ENCODE measurements around the gene DRICH1.
"Not testable (repeated sequence)": the region's sequence is repeated elsewhere in the genome, so short reads cannot be mapped to it uniquely, and the experiment has no call there.

Gene DRICH1

DNA sequence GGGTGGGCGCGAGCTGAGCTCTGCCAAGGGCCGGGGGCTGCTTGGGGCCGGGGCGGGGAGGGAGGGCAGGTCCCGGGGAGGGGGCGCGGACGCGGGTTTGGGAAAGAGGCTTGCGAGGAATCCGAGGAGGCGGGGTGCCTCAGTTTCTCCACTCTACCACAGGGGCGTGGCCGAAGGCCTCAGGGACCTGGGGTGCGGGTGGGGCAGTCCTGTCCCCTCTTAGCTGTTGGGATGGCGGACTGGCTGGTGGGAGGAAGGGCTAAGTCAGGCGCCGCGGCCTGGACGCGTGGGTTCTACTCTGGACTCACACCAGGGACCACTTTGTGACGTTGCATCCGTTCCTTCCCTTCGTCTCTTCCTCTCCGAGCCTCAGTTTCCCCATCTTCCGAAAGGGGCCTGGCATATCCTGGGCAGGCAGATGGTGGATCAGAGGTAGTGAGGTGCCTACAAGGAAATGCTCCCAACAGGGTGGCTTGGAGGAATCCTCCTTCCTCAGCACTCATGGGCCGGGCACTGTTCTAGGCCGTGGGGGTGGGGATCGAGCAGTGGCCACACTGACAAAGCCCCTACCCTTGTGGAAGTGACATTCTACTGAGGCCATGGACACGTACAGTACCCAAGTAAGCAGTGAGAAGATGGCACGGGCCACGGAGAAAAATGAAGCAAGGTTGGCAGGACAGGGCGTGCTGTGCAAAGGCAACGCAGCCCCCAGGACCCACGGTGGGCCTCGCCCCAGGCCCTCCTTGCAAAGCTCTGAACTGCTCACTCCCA lies 65.2 kb downstream of the DRICH1 start:
- Histone ChIP-seq H3K27me3 (ENCODE audit: control insufficient read depth in 1 of 2, insufficient read depth in 2 of 2, low read length in 2 of 2) (peaks cover 16 to 19% of the 10 kb centered on the region in 2 donors), H3K27ac (ENCODE audit: low read depth, low read length) (no peak overlapping the region), H3K4me1 (ENCODE audit: control insufficient read depth in 1 of 2, insufficient read depth in 2 of 2, low read length in 2 of 2) (peaks cover 0 to 8% of the 10 kb centered on the region in 2 donors), H3K9ac (ENCODE audit: low read depth in 1 of 2, low read length in 2 of 2) (no peak overlapping the region), H3K36me3 (ENCODE audit: control insufficient read depth in 1 of 2, insufficient read depth in 2 of 2, low read length in 2 of 2) (no peaks in the 10 kb centered on the region), H3K4me3 (ENCODE audit: low read depth in 1 of 2, low read length in 2 of 2) (no peak overlapping the region), H3K9me3 (ENCODE audit: control insufficient read depth in 1 of 2, low read length in 2 of 2) (no peaks in the 10 kb centered on the region)

DNA sequence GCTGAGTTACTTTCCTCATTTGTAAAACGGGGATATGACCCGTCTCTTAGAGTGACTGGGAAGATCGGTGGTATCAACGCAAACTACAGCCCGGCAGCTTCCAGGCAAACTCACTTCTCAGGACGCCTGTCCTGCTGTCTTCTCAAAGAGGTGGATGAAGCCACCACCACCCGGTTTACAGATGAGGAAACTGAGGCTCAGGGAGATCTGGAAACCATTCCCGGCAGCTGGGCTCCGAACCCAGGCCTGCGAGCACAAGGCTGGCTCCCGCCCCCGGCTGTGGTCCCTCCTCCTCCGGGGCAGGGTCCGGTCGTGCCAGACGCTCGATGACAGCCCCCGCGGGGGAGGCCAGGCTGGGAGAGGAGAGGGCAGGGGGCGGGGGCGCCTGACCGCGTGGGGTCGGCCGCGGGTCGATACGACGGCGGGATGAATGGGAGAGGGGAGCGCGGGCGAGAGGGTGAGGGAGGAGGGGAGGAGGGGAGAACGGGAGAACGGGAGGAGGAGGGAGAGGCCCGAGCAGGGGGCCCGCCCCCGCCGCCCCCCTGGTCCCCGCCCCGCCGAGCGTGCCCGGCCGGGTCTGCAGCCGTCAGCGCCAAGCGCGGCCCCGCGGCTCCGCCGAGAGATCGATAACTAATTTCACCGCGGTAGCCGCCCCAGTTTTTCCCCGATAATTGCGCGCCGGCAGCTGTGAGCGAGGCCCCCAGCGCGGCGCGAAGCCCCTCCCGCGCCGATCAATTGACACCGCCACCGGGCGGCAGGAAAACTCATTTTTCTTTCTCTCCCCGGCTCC lies 66.0 kb downstream of the DRICH1 start:
- Histone ChIP-seq H3K4me1 (ENCODE audit: control insufficient read depth in 1 of 2, insufficient read depth in 2 of 2, low read length in 2 of 2) (peaks cover 0 to 8% of the 10 kb centered on the region in 2 donors), H3K4me3 (ENCODE audit: low read depth in 1 of 2, low read length in 2 of 2) (peak overlapping the region; percentile 54 to 58), H3K9me3 (ENCODE audit: control insufficient read depth in 1 of 2, low read length in 2 of 2) (no peaks in the 10 kb centered on the region), H3K27ac (ENCODE audit: low read depth, low read length) (no peak overlapping the region), H3K36me3 (ENCODE audit: control insufficient read depth in 1 of 2, insufficient read depth in 2 of 2, low read length in 2 of 2) (no peaks in the 10 kb centered on the region), H3K27me3 (ENCODE audit: control insufficient read depth in 1 of 2, insufficient read depth in 2 of 2, low read length in 2 of 2) (peaks cover 16 to 19% of the 10 kb centered on the region in 2 donors), H3K9ac (ENCODE audit: low read depth in 1 of 2, low read length in 2 of 2) (no peak overlapping the region)

DNA sequence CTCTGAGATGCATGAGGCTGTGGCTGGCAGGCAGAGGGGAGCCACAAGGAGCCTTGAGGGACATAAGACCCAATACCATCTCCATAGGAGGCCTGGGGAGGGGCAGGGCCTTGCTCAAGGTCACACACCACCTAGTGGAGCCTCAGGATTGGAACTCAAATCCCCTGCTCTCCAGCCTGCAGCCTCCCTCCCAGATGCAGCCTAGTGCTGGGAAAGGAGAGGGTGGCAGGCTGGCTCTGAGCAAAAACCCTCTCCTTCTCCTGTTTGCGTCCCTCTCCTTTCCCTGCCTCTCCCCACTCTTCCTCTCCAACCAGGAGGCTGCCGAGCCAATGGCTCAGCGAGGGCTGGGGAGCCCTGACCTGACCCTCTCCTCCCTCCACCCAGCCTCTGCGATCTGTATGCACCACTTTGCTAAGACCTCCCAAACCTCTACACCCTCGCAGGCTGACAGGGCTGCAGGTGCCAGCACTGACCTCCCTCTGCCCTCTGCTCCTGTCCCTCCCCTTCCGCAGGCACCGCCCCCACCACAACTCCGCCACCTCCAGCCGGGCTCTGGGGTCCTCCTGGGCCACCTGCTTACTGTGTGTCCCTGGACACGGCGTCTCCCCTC lies 66.7 kb downstream of the DRICH1 start:
- Histone ChIP-seq H3K4me1 (ENCODE audit: control insufficient read depth in 1 of 2, insufficient read depth in 2 of 2, low read length in 2 of 2) (peaks cover 0 to 8% of the 10 kb centered on the region in 2 donors), H3K36me3 (ENCODE audit: control insufficient read depth in 1 of 2, insufficient read depth in 2 of 2, low read length in 2 of 2) (no peaks in the 10 kb centered on the region), H3K9me3 (ENCODE audit: control insufficient read depth in 1 of 2, low read length in 2 of 2) (no peaks in the 10 kb centered on the region), H3K27me3 (ENCODE audit: control insufficient read depth in 1 of 2, insufficient read depth in 2 of 2, low read length in 2 of 2) (peaks cover 16 to 19% of the 10 kb centered on the region in 2 donors), H3K9ac (ENCODE audit: low read depth in 1 of 2, low read length in 2 of 2) (no peak overlapping the region), H3K27ac (ENCODE audit: low read depth, low read length) (no peak overlapping the region), H3K4me3 (ENCODE audit: low read depth in 1 of 2, low read length in 2 of 2) (peak overlapping the region; percentile 54 to 58)

DNA sequence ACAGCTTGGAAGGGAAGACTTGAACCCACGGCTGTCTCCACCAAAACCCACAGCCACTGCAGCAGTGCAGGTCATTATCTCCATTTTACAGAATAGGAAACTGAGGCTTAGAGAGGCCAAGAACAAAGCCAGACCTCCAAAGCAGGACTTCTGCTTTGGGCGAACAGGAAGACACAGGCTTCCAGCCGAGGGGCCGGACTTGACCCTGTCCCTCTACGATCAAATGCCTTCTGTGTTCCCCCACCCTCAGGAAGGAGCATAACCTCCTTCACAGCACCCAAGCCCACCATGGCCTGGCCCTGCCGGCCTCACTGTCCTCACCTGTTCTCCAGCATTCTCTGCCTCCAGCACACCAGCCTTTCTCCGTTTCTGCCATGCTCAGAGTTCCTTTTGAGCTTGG lies 67.8 kb downstream of the DRICH1 start:
- H3K4me1 ChIP-seq (ENCODE audit: control insufficient read depth in 1 of 2, insufficient read depth in 2 of 2, low read length in 2 of 2), result peaks cover 0 to 8% of the 10 kb centered on the region in 2 donors
- H3K36me3 ChIP-seq (ENCODE audit: control insufficient read depth in 1 of 2, insufficient read depth in 2 of 2, low read length in 2 of 2), result no peaks in the 10 kb centered on the region
- H3K9me3 ChIP-seq (ENCODE audit: control insufficient read depth in 1 of 2, low read length in 2 of 2), result no peaks in the 10 kb centered on the region
- H3K4me3 ChIP-seq (ENCODE audit: low read depth in 1 of 2, low read length in 2 of 2), result no peak overlapping the region
- no peak overlapping the region for H3K27ac ChIP-seq (ENCODE audit: low read depth, low read length)
- H3K27me3 ChIP-seq (ENCODE audit: control insufficient read depth in 1 of 2, insufficient read depth in 2 of 2, low read length in 2 of 2), result peaks cover 16 to 19% of the 10 kb centered on the region in 2 donors
- H3K9ac ChIP-seq (ENCODE audit: low read depth in 1 of 2, low read length in 2 of 2), result no peak overlapping the region

DNA sequence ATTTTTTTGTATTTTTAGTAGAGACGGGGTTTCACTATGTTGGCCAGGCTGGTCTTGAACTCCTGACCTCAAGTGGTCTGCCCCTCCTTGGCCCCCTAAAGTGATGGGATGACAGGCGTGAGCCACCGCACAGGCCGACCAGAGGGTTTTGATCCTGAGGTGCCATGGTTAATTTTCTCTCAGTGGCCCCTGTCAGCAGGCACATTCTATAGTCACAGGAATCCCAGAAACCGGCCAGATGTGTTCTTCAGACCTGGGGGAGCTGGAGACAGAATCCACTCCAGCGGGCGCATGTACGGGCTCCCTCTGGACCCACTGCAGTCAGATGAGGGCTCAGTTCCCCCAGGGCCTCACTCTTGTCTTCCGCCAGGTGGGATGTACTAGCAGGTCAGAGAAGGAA lies 69.0 kb downstream of the DRICH1 start:
- Histone ChIP-seq H3K9me3 (ENCODE audit: control insufficient read depth in 1 of 2, low read length in 2 of 2) (no peaks in the 10 kb centered on the region), H3K27me3 (ENCODE audit: control insufficient read depth in 1 of 2, insufficient read depth in 2 of 2, low read length in 2 of 2) (peaks cover 16 to 19% of the 10 kb centered on the region in 2 donors), H3K4me3 (ENCODE audit: low read depth in 1 of 2, low read length in 2 of 2) (no peak overlapping the region), H3K36me3 (ENCODE audit: control insufficient read depth in 1 of 2, insufficient read depth in 2 of 2, low read length in 2 of 2) (no peaks in the 10 kb centered on the region), H3K9ac (ENCODE audit: low read depth in 1 of 2, low read length in 2 of 2) (no peak overlapping the region), H3K4me1 (ENCODE audit: control insufficient read depth in 1 of 2, insufficient read depth in 2 of 2, low read length in 2 of 2) (peaks cover 0 to 8% of the 10 kb centered on the region in 2 donors), H3K27ac (ENCODE audit: low read depth, low read length) (no peak overlapping the region)

DNA sequence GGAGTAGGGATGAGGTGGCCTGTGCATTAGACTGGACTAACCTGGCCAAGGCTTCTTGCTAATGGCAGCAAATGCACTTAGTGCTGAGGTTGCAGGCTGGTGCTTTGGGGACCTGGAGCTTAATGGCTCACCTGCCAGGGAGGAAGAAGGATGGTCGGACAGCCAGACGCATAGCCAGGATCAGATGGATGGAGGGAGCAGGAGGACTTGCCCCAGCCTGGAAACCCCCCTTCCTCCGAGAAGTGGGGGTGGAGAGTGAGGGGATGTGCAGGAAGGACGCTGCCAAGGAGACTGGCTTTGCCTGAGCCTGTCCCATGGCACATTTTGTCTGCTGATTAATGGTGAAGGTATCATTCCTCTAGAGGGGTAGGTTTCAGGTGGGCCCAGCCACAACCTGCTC lies 69.9 kb downstream of the DRICH1 start:
- no peak overlapping the region for H3K9ac ChIP-seq (ENCODE audit: low read depth in 1 of 2, low read length in 2 of 2)
- peaks cover 15 to 16% of the 10 kb centered on the region in 2 donors for H3K27me3 ChIP-seq (ENCODE audit: control insufficient read depth in 1 of 2, insufficient read depth in 2 of 2, low read length in 2 of 2)
- no peaks in the 10 kb centered on the region for H3K9me3 ChIP-seq (ENCODE audit: control insufficient read depth in 1 of 2, low read length in 2 of 2)
- no peaks in the 10 kb centered on the region for H3K36me3 ChIP-seq (ENCODE audit: control insufficient read depth in 1 of 2, insufficient read depth in 2 of 2, low read length in 2 of 2)
- no peak overlapping the region for H3K27ac ChIP-seq (ENCODE audit: low read depth, low read length)
- H3K4me3 ChIP-seq (ENCODE audit: low read depth in 1 of 2, low read length in 2 of 2), result no peak overlapping the region
- peaks cover 0 to 8% of the 10 kb centered on the region in 2 donors for H3K4me1 ChIP-seq (ENCODE audit: control insufficient read depth in 1 of 2, insufficient read depth in 2 of 2, low read length in 2 of 2)

DNA sequence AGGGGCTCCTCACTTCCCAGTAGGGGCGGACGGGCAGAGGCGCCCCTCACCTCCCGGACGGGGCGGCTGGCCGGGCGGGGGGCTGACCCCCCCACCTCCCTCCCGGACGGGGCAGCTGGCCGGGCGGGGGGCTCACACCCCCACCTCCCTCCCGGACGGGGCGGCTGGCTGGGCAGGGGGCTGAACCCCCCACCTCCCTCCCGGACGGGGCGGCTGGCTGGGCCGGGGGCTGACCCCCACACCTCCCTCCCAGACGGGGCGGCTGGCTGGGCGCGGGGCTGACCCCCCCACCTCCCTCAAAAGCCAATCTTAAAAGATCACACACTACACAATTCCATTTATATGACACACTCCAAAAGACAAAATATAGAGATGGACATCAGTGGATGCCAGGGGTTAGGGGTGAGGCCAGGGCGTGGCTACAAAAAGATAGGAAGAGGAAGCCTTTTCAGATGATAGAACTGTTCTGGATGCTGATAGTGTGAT lies 71.1 kb downstream of the DRICH1 start:
- H3K27me3 ChIP-seq (ENCODE audit: control insufficient read depth in 1 of 2, insufficient read depth in 2 of 2, low read length in 2 of 2), result peaks cover 10 to 16% of the 10 kb centered on the region in 2 donors
- H3K27ac ChIP-seq (ENCODE audit: low read depth, low read length); H3K9ac ChIP-seq (ENCODE audit: low read depth in 1 of 2, low read length in 2 of 2); H3K36me3 ChIP-seq (ENCODE audit: control insufficient read depth in 1 of 2, insufficient read depth in 2 of 2, low read length in 2 of 2); H3K9me3 ChIP-seq (ENCODE audit: control insufficient read depth in 1 of 2, low read length in 2 of 2); H3K4me1 ChIP-seq (ENCODE audit: control insufficient read depth in 1 of 2, insufficient read depth in 2 of 2, low read length in 2 of 2); H3K4me3 ChIP-seq (ENCODE audit: low read depth in 1 of 2, low read length in 2 of 2): not testable (repeated sequence)

DNA sequence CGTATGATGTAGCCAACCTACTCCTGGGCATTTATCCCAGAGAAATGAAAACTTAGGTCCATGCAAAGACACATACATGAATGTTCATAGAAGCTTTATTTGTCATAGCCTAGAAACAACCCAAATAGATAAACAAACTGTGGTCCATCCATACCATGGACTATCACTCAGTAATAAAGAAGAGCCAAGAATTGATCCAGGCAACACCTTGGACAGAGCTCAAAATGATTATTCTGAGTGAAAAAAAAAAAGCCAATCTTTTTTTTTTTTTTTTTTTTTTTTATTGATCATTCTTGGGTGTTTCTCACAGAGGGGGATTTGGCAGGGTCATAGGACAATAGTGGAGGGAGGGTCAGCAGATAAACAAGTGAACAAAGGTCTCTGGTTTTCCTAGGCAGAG lies 71.9 kb downstream of the DRICH1 start:
- not testable (repeated sequence) for H3K27me3 ChIP-seq (ENCODE audit: control insufficient read depth in 1 of 2, insufficient read depth in 2 of 2, low read length in 2 of 2); H3K27ac ChIP-seq (ENCODE audit: low read depth, low read length); H3K9ac ChIP-seq (ENCODE audit: low read depth in 1 of 2, low read length in 2 of 2); H3K36me3 ChIP-seq (ENCODE audit: control insufficient read depth in 1 of 2, insufficient read depth in 2 of 2, low read length in 2 of 2); H3K9me3 ChIP-seq (ENCODE audit: control insufficient read depth in 1 of 2, low read length in 2 of 2); H3K4me3 ChIP-seq (ENCODE audit: low read depth in 1 of 2, low read length in 2 of 2); H3K4me1 ChIP-seq (ENCODE audit: control insufficient read depth in 1 of 2, insufficient read depth in 2 of 2, low read length in 2 of 2)

Measured in duodenal mucosa (tissue), 2 donors.